Loucy (cell line): ENCODE results near the gene RDH12.

Experiments used
- H2AFZ ChIP-seq: fragments of 200-600 bp; sonication (generic); 2 replicates; pipeline ENCODE4 v1.6.0; 2016; ENCODE audit warnings: antibody characterized with exemption, mild to moderate bottlenecking, low read length, moderate library complexity
- H3F3A ChIP-seq: fragments of 200-600 bp; 2 replicates; pipeline ENCODE4 v1.6.0; 2016; ENCODE audit warnings: antibody characterized with exemption, low read depth, mild to moderate bottlenecking
- H3K27me3 ChIP-seq: fragments of 200-600 bp; sonication (generic); 2 replicates; pipeline ENCODE4 v1.6.1; 2014; ENCODE audit warnings: low read length, mild to moderate bottlenecking; ENCODE audit not compliant: insufficient read depth, poor library complexity, severe bottlenecking
- H3K36me3 ChIP-seq: fragments of 200-600 bp; sonication (generic); 2 replicates; pipeline ENCODE4 v1.6.1; 2016; ENCODE audit warnings: low read length; ENCODE audit not compliant: insufficient read depth
- H3K4me1 ChIP-seq: fragments of 200-600 bp; sonication (generic); 2 replicates; pipeline ENCODE4 v1.5.1; 2014; ENCODE audit warnings: low read length, mild to moderate bottlenecking; ENCODE audit not compliant: insufficient read depth, poor library complexity, severe bottlenecking
- H3K4me2 ChIP-seq: fragments of 200-600 bp; sonication (generic); 2 replicates; pipeline ENCODE4 v1.6.0; 2014; ENCODE audit warnings: antibody characterized with exemption, low read length, low read depth, mild to moderate bottlenecking; ENCODE audit not compliant: poor library complexity, severe bottlenecking
- H3K4me3 ChIP-seq: fragments of 200-600 bp; sonication (generic); 2 replicates; pipeline ENCODE4 v1.5.1; 2014; ENCODE audit warnings: low read length, mild to moderate bottlenecking, mixed read lengths; ENCODE audit not compliant: poor library complexity, severe bottlenecking
- H3K79me2 ChIP-seq: fragments of 200-600 bp; sonication (generic); 2 replicates; pipeline ENCODE4 v1.6.1; 2014; ENCODE audit warnings: low read length; ENCODE audit not compliant: insufficient read depth
- H3K9ac ChIP-seq: fragments of 200-600 bp; sonication (generic); 2 replicates; pipeline ENCODE4 v1.6.0; 2014; ENCODE audit warnings: mild to moderate bottlenecking, low read depth, low read length, moderate library complexity; ENCODE audit not compliant: poor library complexity, severe bottlenecking
- H3K9me2 ChIP-seq: fragments of 200-600 bp; sonication (generic); replicated peaks from 2 replicates; pipeline ENCODE4 v1.6.1; 2016; ENCODE audit warnings: low read depth, low read length, mixed read lengths
- H3K9me3 ChIP-seq: fragments of 200-600 bp; sonication (generic); 2 replicates; pipeline ENCODE4 v1.6.1; 2014; ENCODE audit warnings: mild to moderate bottlenecking, antibody characterized with exemption, low read length, low read depth; ENCODE audit not compliant: insufficient read depth
- H4K20me1 ChIP-seq: fragments of 200-600 bp; sonication (generic); 2 replicates; pipeline ENCODE4 v1.6.0; 2014; ENCODE audit warnings: antibody characterized with exemption, low read length, mild to moderate bottlenecking; ENCODE audit not compliant: insufficient read depth, poor library complexity, severe bottlenecking
- EZH2phosphoT487 ChIP-seq: fragments of 200-600 bp; IDR thresholded peaks from 2 replicates; pipeline ENCODE4 v1.6.1; 2018; ENCODE audit warnings: antibody characterized with exemption, mild to moderate bottlenecking, moderate library complexity, borderline replicate concordance
- TF ChIP-seq, protein P1 (sequence below): fragments of 200-600 bp; sonication (generic); conservative IDR thresholded peaks from 2 replicates; pipeline ENCODE4 v1.5.1; 2014; ENCODE audit warnings: mild to moderate bottlenecking, antibody characterized with exemption, low read length

Gene RDH12

DNA sequence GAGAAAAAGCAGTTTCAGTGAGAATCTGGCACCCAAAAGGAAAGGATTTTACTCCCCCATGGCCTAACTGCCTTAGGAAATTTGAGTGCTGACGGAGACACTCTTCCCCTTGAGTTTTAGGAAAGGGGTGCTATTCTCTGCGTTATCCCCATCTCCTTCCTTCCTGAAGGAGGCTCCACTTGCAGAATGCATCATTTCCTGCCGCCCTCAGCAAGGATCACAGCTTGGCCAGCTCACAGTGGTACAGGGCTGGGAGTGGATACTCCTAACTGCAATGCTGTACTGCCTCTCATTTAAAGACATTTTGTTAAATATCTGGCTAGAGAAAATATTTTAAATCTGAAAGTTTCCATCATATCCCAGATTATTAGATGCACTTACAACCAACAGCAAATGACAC, 33.0 kb downstream of the RDH12 start:
- H3K9me3 ChIP-seq: no peaks in the 10 kb centered on the region
- no peaks in the 10 kb centered on the region for H3K36me3 ChIP-seq
- no peaks in the 10 kb centered on the region for H3K9me2 ChIP-seq
- no peaks in the 10 kb centered on the region for H3K79me2 ChIP-seq
- no peaks in the 10 kb centered on the region for H3K4me1 ChIP-seq
- H3K4me3 ChIP-seq: no peak overlapping the region
- no peaks in the 10 kb centered on the region for H3F3A ChIP-seq
- TF ChIP-seq, protein P1, sequence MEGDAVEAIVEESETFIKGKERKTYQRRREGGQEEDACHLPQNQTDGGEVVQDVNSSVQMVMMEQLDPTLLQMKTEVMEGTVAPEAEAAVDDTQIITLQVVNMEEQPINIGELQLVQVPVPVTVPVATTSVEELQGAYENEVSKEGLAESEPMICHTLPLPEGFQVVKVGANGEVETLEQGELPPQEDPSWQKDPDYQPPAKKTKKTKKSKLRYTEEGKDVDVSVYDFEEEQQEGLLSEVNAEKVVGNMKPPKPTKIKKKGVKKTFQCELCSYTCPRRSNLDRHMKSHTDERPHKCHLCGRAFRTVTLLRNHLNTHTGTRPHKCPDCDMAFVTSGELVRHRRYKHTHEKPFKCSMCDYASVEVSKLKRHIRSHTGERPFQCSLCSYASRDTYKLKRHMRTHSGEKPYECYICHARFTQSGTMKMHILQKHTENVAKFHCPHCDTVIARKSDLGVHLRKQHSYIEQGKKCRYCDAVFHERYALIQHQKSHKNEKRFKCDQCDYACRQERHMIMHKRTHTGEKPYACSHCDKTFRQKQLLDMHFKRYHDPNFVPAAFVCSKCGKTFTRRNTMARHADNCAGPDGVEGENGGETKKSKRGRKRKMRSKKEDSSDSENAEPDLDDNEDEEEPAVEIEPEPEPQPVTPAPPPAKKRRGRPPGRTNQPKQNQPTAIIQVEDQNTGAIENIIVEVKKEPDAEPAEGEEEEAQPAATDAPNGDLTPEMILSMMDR: no peak
- TF ChIP-seq EZH2phosphoT487: no peak
- H3K27me3 ChIP-seq: no peaks in the 10 kb centered on the region
- no peak overlapping the region for H3K4me2 ChIP-seq
- H3K9ac ChIP-seq: no peak overlapping the region
- no peaks in the 10 kb centered on the region for H4K20me1 ChIP-seq
- H2AFZ ChIP-seq: no peak overlapping the region

DNA sequence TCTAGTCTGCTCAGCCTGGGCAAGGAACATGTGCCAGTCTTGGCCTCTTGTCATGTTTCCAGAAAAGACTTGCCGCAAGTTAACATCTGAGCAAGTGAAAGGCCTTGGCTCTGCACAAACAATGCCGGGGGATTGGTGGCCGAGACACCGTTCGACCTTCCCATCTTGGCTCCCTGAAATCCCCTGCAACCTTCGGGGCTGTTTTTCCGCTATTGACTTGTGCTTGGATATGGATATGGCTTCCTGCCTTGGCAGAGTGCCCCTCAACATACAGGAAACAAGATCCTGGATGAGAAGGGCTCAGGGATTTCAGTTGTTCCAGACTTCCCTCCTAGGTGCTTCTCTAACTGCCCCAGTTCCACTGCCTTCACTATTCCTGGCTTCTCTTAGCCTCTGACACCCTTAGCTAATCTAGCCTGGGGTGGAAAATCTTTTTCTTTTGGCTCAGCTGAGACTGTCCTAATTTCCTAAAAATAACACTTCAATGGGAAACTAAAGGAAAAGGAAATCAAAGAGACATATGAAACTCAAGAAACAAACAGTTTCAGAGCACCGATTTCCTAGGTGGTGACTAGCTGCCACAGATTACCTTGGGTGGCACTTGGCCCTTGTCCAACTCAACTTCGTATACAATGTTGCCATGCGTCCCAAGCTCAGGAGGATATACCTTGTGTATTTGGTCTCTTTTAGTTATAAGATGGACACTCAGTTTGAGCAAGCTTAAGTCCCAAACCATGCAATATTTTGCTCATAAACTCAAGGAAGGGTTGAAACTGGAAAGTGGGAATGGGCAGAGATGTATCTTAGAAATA, 33.9 kb downstream of the RDH12 start:
- no peak overlapping the region for H3K4me2 ChIP-seq
- H3K4me1 ChIP-seq: no peaks in the 10 kb centered on the region
- H3K9me3 ChIP-seq: no peaks in the 10 kb centered on the region
- no peaks in the 10 kb centered on the region for H3K27me3 ChIP-seq
- H4K20me1 ChIP-seq: no peaks in the 10 kb centered on the region
- no peaks in the 10 kb centered on the region for H3F3A ChIP-seq
- no peak overlapping the region for H3K4me3 ChIP-seq
- TF ChIP-seq, protein P1: no peak
- TF ChIP-seq EZH2phosphoT487: no peak
- no peaks in the 10 kb centered on the region for H3K79me2 ChIP-seq
- H3K9ac ChIP-seq: no peak overlapping the region
- no peak overlapping the region for H2AFZ ChIP-seq
- H3K36me3 ChIP-seq: no peaks in the 10 kb centered on the region
- no peaks in the 10 kb centered on the region for H3K9me2 ChIP-seq

DNA sequence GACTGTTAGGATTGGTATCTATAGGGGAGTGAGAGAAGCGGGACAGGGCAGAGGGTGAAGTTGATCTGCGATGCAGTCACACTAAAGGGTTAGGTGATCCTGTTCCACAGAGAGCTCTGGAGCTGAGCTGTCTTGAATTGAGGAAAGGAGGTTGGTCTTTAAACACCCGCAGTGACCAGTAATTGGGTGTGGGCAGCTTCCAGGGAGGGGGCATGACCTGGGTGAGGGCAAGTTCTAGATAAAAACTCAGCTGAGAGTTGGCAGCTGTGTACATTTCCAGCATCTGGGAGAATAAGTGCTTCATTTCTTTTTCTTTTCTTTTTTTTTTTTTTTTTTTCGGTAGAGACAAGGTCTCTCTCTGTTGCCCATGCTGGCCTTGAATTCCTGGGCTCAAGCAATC, 35.1 kb downstream of the RDH12 start:
- H4K20me1 ChIP-seq: no peaks in the 10 kb centered on the region
- no peaks in the 10 kb centered on the region for H3K27me3 ChIP-seq
- H3K36me3 ChIP-seq: no peaks in the 10 kb centered on the region
- no peaks in the 10 kb centered on the region for H3K79me2 ChIP-seq
- TF ChIP-seq, protein P1: no peak
- TF ChIP-seq EZH2phosphoT487: no peak
- no peak overlapping the region for H3K9ac ChIP-seq
- H3K9me3 ChIP-seq: no peaks in the 10 kb centered on the region
- no peak overlapping the region for H3K4me3 ChIP-seq
- H3K4me2 ChIP-seq: no peak overlapping the region
- no peaks in the 10 kb centered on the region for H3F3A ChIP-seq
- no peak overlapping the region for H2AFZ ChIP-seq
- no peaks in the 10 kb centered on the region for H3K9me2 ChIP-seq
- H3K4me1 ChIP-seq: no peaks in the 10 kb centered on the region
